Cardiac muscle cell (in vitro differentiated cells and primary cell): Measurements from ENCODE around the gene GRPEL2. TPM values are rescaled to one million over a fixed set of nuclear protein-coding genes. Genes with fewer than 3 reads are reported as not detected.

Source experiments
- DNase-seq, 2 donors: peaks; one replicate each; pipeline versions ENCODE4 v3.0.0 to v3.0.0-alpha.2; 2010 to 2017; ENCODE audit warnings: low read depth in 1 of 2, low spot score in 1 of 2
- H3K27ac ChIP-seq: fragments of 200-600 bp; sonication (generic); 2 replicates; pipeline ENCODE4 v1.5.1; 2016
- H3K27me3 ChIP-seq: fragments of 200-600 bp; sonication (generic); 2 replicates; pipeline ENCODE4 v1.6.0; 2016; ENCODE audit warnings: control low read depth
- H3K36me3 ChIP-seq: fragments of 200-600 bp; sonication (generic); 2 replicates; pipeline ENCODE4 v1.5.1; 2016; ENCODE audit warnings: control low read depth
- H3K4me1 ChIP-seq: fragments of 200-600 bp; sonication (generic); 2 replicates; pipeline ENCODE4 v1.8.1; 2017; ENCODE audit warnings: low read depth, mild to moderate bottlenecking, mixed run types
- H3K4me3 ChIP-seq: fragments of 200-600 bp; sonication (generic); 2 replicates; pipeline ENCODE4 v1.5.1; 2016; ENCODE audit warnings: mild to moderate bottlenecking
- H3K9me3 ChIP-seq: fragments of 200-600 bp; sonication (generic); 2 replicates; pipeline ENCODE4 v1.5.1; 2017; ENCODE audit warnings: low read depth, mild to moderate bottlenecking, control low read depth
- CTCF ChIP-seq: IDR thresholded peaks from 2 replicates; pipeline ENCODE4 v1.5.1; 2012; ENCODE audit warnings: low read depth, mild to moderate bottlenecking, low read length
- polyA plus RNA-seq: library from polyadenylated mRNA; unstranded; fragments of >200 nt; fragmentation: Nextera tagmentation; extraction: Ambion mirVana; gene quantifications from 2 replicates; pipeline ENCODE4 v1.2.1, GENCODE V29; 2016
- total RNA-seq: library from RNA; depleted of rRNA; stranded (reverse); fragments of >200 nt; gene quantifications from 2 replicates; pipeline ENCODE4 v1.2.3, GENCODE V29; 2016

GRPEL2 gene
- total and polyA plus RNA-seq, 2 experiments from 2014 or later = 4.2 to 4.9 TPM

GRCh38 chr5:149300441-149300840, 44.9 kb upstream of the GRPEL2 start:
- H3K9me3 ChIP-seq = no peaks in the 10 kb centered on the region
- no peak overlapping the region for H3K4me3 ChIP-seq
- H3K27ac ChIP-seq = no peak overlapping the region
- DNase-seq = no peak
- peaks cover 15% of the 10 kb centered on the region for H3K4me1 ChIP-seq
- H3K27me3 ChIP-seq = no peaks in the 10 kb centered on the region
- H3K36me3 ChIP-seq = no peaks in the 10 kb centered on the region
- no peak for TF ChIP-seq CTCF

GRCh38 chr5:149301049-149301743, 44.1 kb upstream of the GRPEL2 start:
- Histone ChIP-seq H3K36me3 (no peaks in the 10 kb centered on the region), H3K27me3 (no peaks in the 10 kb centered on the region), H3K9me3 (no peaks in the 10 kb centered on the region), H3K4me3 (no peak overlapping the region), H3K4me1 (peaks cover 11% of the 10 kb centered on the region), H3K27ac (no peak overlapping the region)
- TF ChIP-seq CTCF = no peak
- no peak for DNase-seq

GRCh38 chr5:149301744-149302380, 43.4 kb upstream of the GRPEL2 start:
- Histone ChIP-seq H3K9me3 (no peaks in the 10 kb centered on the region), H3K4me3 (no peak overlapping the region), H3K4me1 (peaks cover 11% of the 10 kb centered on the region), H3K36me3 (no peaks in the 10 kb centered on the region), H3K27ac (no peak overlapping the region), H3K27me3 (no peaks in the 10 kb centered on the region)
- no peak for TF ChIP-seq CTCF
- DNase-seq = no peak

GRCh38 chr5:149302641-149303040, 42.7 kb upstream of the GRPEL2 start:
- H3K4me3 ChIP-seq = no peak overlapping the region
- no peak overlapping the region for H3K27ac ChIP-seq
- H3K27me3 ChIP-seq = no peaks in the 10 kb centered on the region
- no peaks in the 10 kb centered on the region for H3K9me3 ChIP-seq
- no peak for TF ChIP-seq CTCF
- no peaks in the 10 kb centered on the region for H3K36me3 ChIP-seq
- no peak for DNase-seq
- H3K4me1 ChIP-seq = peaks cover 4% of the 10 kb centered on the region

- TF ChIP-seq CTCF = no peak
- Histone ChIP-seq H3K4me1 (no peaks in the 10 kb centered on the region), H3K27me3 (no peaks in the 10 kb centered on the region), H3K36me3 (no peaks in the 10 kb centered on the region), H3K27ac (no peak overlapping the region), H3K9me3 (no peaks in the 10 kb centered on the region), H3K4me3 (no peak overlapping the region)
- no peak for DNase-seq
Measured at GRCh38 chr5:149303210-149303609, 42.1 kb upstream of the GRPEL2 start.
